H9 (cell line): ENCODE results near the gene H6PD. TPM values are rescaled to one million over a fixed set of nuclear protein-coding genes. Genes with fewer than 3 reads are reported as not detected.

ENCODE experiments used
- DNase-seq: peaks from one replicate; pipeline ENCODE4 v3.0.0-alpha.2; 2017
- H2AFZ ChIP-seq: one replicate; pipeline ENCODE4 v1.6.1; 2013; ENCODE audit warnings: mild to moderate bottlenecking, low read length, control low read depth, moderate library complexity
- H2AK5ac ChIP-seq: 2 replicates; pipeline ENCODE4 v1.6.1; 2013; ENCODE audit warnings: low read length, control low read depth, mixed read lengths; ENCODE audit not compliant: insufficient read length
- H2BK120ac ChIP-seq: one replicate; pipeline ENCODE4 v1.6.1; 2013; ENCODE audit warnings: low read depth, mild to moderate bottlenecking, low read length, control low read depth, inconsistent platforms; ENCODE audit not compliant: poor library complexity, severe bottlenecking
- H2BK12ac ChIP-seq: 2 replicates; pipeline ENCODE4 v1.6.1; 2013; ENCODE audit warnings: low read length, control low read depth, mixed read lengths, low read depth; ENCODE audit not compliant: insufficient read length
- H2BK15ac ChIP-seq: 2 replicates; pipeline ENCODE4 v1.6.1; 2013; ENCODE audit warnings: low read depth, low read length, control low read depth
- H2BK20ac ChIP-seq: one replicate; pipeline ENCODE4 v1.6.1; 2013; ENCODE audit warnings: low read depth, mild to moderate bottlenecking, low read length, control low read depth, inconsistent platforms; ENCODE audit not compliant: poor library complexity, severe bottlenecking
- H2BK5ac ChIP-seq: 2 replicates; pipeline ENCODE4 v1.6.1; 2013; ENCODE audit warnings: low read length, control low read depth, mixed read lengths; ENCODE audit not compliant: insufficient read length
- H3K14ac ChIP-seq: 2 replicates; pipeline ENCODE4 v1.6.1; 2013; ENCODE audit warnings: low read length, control low read depth; ENCODE audit not compliant: insufficient read depth
- H3K18ac ChIP-seq: 2 replicates; pipeline ENCODE4 v1.6.1; 2013; ENCODE audit warnings: low read depth, mild to moderate bottlenecking, mixed read lengths, low read length, control low read depth; ENCODE audit not compliant: insufficient read length
- H3K23ac ChIP-seq: 2 replicates; pipeline ENCODE4 v1.6.1; 2013; ENCODE audit warnings: low read length, control low read depth, mixed read lengths, low read depth; ENCODE audit not compliant: insufficient read length
- H3K23me2 ChIP-seq: 2 replicates; pipeline ENCODE4 v1.6.1; 2013; ENCODE audit warnings: low read depth, mild to moderate bottlenecking, mixed read lengths, low read length, control low read depth; ENCODE audit not compliant: insufficient read length, poor library complexity, severe bottlenecking
- H3K27ac ChIP-seq: 2 replicates; pipeline ENCODE4 v1.5.1; 2013; ENCODE audit warnings: low read length, control low read depth, mixed read lengths, low read depth; ENCODE audit not compliant: insufficient read length
- H3K27me3 ChIP-seq: 2 replicates; pipeline ENCODE4 v1.6.1; 2013; ENCODE audit warnings: low read length, control low read depth, inconsistent platforms; ENCODE audit not compliant: insufficient read depth
- H3K4ac ChIP-seq: 2 replicates; pipeline ENCODE4 v1.6.1; 2013; ENCODE audit warnings: low read depth, mild to moderate bottlenecking, control low read depth, inconsistent platforms, low read length, moderate library complexity
- H3K4me1 ChIP-seq: 2 replicates; pipeline ENCODE4 v1.6.1; 2013; ENCODE audit warnings: low read length, control low read depth, inconsistent platforms; ENCODE audit not compliant: insufficient read depth
- H3K4me2 ChIP-seq: 2 replicates; pipeline ENCODE4 v1.6.1; 2013; ENCODE audit warnings: low read length, control low read depth, mixed read lengths; ENCODE audit not compliant: insufficient read length, insufficient read depth
- H3K56ac ChIP-seq: 2 replicates; pipeline ENCODE4 v1.6.1; 2013; ENCODE audit warnings: low read depth, mild to moderate bottlenecking, mixed read lengths, low read length, control low read depth; ENCODE audit not compliant: insufficient read length
- H3K79me1 ChIP-seq: 2 replicates; pipeline ENCODE4 v1.6.1; 2013; ENCODE audit warnings: low read depth, mild to moderate bottlenecking, moderate library complexity, low read length, control low read depth, inconsistent platforms; ENCODE audit not compliant: insufficient read depth, poor library complexity, severe bottlenecking
- H3K79me2 ChIP-seq: 2 replicates; pipeline ENCODE4 v1.6.1; 2013; ENCODE audit warnings: low read length, control low read depth, inconsistent platforms; ENCODE audit not compliant: insufficient read depth
- H3K9ac ChIP-seq: 2 replicates; pipeline ENCODE4 v1.6.1; 2013; ENCODE audit warnings: low read length, control low read depth, mixed read lengths; ENCODE audit not compliant: insufficient read length; ENCODE audit errors: extremely low read depth
- H3K9me3 ChIP-seq: one replicate; pipeline ENCODE4 v1.6.1; 2013; ENCODE audit warnings: low read depth, low read length, inconsistent platforms; ENCODE audit not compliant: control insufficient read depth
- H3T11ph ChIP-seq: one replicate; pipeline ENCODE4 v1.6.1; 2013; ENCODE audit warnings: mild to moderate bottlenecking, low read length, control low read depth, inconsistent platforms
- H4K20me1 ChIP-seq: one replicate; pipeline ENCODE4 v1.6.1; 2013; ENCODE audit not compliant: control insufficient read depth, insufficient read length, insufficient read depth
- H4K5ac ChIP-seq: 2 replicates; pipeline ENCODE4 v1.6.1; 2013; ENCODE audit warnings: low read depth, mild to moderate bottlenecking, mixed read lengths, low read length, control low read depth; ENCODE audit not compliant: insufficient read length
- H4K8ac ChIP-seq: replicated peaks from 2 replicates; pipeline ENCODE4 v1.6.1; 2013; ENCODE audit warnings: low read length, control low read depth, mixed read lengths, low read depth; ENCODE audit not compliant: insufficient read length
- H4K91ac ChIP-seq: 2 replicates; pipeline ENCODE4 v1.6.1; 2013; ENCODE audit warnings: low read depth, mild to moderate bottlenecking, moderate library complexity, mixed read lengths, low read length, control low read depth; ENCODE audit not compliant: insufficient read length
- H3K27ac Mint-ChIP-seq, 3 experiments: 2 replicates in 2 of 3; 3 replicates in 1 of 3; pipeline ENCODE4 v1.8.0; 2020 to 2021; ENCODE audit warnings: mixed read lengths in 3 of 3, mild to moderate bottlenecking in 1 of 3, moderate library complexity in 1 of 3
- H3K27me3 Mint-ChIP-seq: 2 replicates; pipeline ENCODE4 v1.8.0; 2021; ENCODE audit warnings: low read depth, mild to moderate bottlenecking, moderate library complexity, mixed read lengths
- H3K36me3 Mint-ChIP-seq, 3 experiments: 2 replicates in 2 of 3; 3 replicates in 1 of 3; pipeline ENCODE4 v1.8.0; 2020 to 2021; ENCODE audit warnings: low read depth in 3 of 3, mixed read lengths in 3 of 3; ENCODE audit not compliant: insufficient read depth in 1 of 3
- H3K4me1 Mint-ChIP-seq, 2 experiments: 2 replicates each; pipeline ENCODE4 v1.8.0; 2020; ENCODE audit warnings: mixed read lengths in 2 of 2
- H3K4me3 Mint-ChIP-seq, 2 experiments: 2 replicates in 1 of 2; 3 replicates in 1 of 2; pipeline ENCODE4 v1.8.0; 2020 to 2021; ENCODE audit warnings: mild to moderate bottlenecking in 2 of 2, mixed read lengths in 2 of 2, moderate library complexity in 1 of 2
- H3K9me3 Mint-ChIP-seq, 2 experiments: 2 replicates in 1 of 2; 3 replicates in 1 of 2; pipeline ENCODE4 v1.8.0; 2020; ENCODE audit warnings: mild to moderate bottlenecking in 2 of 2, mixed read lengths in 2 of 2, moderate library complexity in 1 of 2
- WGBS: extraction: QIAGEN DNeasy Blood & Tissue Kit; methylation state at CpG from one replicate; pipeline ENCODE4 v1.1.7; 2013; ENCODE audit warnings: missing lambda C conversion rate, low lambda C conversion rate, mixed read lengths; ENCODE audit not compliant: insufficient read length; ENCODE audit errors: extremely low coverage; 5-methylcytosine and 5-hydroxymethylcytosine counted together
- total RNA-seq: library from RNA; stranded (reverse); gene quantifications from 2 replicates; pipeline ENCODE4 v1.2.1, GENCODE V29; 2021
- TF ChIP-seq, protein P1 (sequence below): fragments of 200-600 bp; sonication (generic); conservative IDR thresholded peaks from 3 replicates; pipeline ENCODE4 v1.8.0; 2021; ENCODE audit warnings: antibody characterized with exemption, mild to moderate bottlenecking

Gene H6PD
- total RNA-seq, 1 experiment from 2014 or later = 7.9 TPM

- TF ChIP-seq, protein P1, sequence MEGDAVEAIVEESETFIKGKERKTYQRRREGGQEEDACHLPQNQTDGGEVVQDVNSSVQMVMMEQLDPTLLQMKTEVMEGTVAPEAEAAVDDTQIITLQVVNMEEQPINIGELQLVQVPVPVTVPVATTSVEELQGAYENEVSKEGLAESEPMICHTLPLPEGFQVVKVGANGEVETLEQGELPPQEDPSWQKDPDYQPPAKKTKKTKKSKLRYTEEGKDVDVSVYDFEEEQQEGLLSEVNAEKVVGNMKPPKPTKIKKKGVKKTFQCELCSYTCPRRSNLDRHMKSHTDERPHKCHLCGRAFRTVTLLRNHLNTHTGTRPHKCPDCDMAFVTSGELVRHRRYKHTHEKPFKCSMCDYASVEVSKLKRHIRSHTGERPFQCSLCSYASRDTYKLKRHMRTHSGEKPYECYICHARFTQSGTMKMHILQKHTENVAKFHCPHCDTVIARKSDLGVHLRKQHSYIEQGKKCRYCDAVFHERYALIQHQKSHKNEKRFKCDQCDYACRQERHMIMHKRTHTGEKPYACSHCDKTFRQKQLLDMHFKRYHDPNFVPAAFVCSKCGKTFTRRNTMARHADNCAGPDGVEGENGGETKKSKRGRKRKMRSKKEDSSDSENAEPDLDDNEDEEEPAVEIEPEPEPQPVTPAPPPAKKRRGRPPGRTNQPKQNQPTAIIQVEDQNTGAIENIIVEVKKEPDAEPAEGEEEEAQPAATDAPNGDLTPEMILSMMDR = no peak
- Histone ChIP-seq H3K79me2 (no peaks in the 10 kb centered on the region), H4K20me1 (no peaks in the 10 kb centered on the region), H3K9me3 (no peaks in the 10 kb centered on the region), H3K23me2 (peaks cover 4% of the 10 kb centered on the region), H2BK15ac (no peak overlapping the region), H4K8ac (no peak overlapping the region), H4K5ac (no peak overlapping the region), H2BK12ac (no peak overlapping the region), H3K4me1 (no peaks in the 10 kb centered on the region), H3K4me2 (peak overlapping the region; percentile 58), H3K14ac (no peak overlapping the region), H3K23ac (no peak overlapping the region), H2BK120ac (no peak overlapping the region), H2AK5ac (no peak overlapping the region), H2BK5ac (no peak overlapping the region), H3K9ac (no peak overlapping the region), H3K27me3 (no peaks in the 10 kb centered on the region), H4K91ac (no peak overlapping the region), H3K18ac (no peak overlapping the region), H2BK20ac (no peak overlapping the region), H3T11ph (no peak overlapping the region), H3K56ac (no peak overlapping the region), H3K79me1 (no peaks in the 10 kb centered on the region), H3K4ac (no peak overlapping the region), H3K27ac (no peak overlapping the region), H2AFZ (no peak overlapping the region)
- H3K9me3 Mint-ChIP-seq = no peaks in the 10 kb centered on the region
- no CpG with 5 or more reads among the region's 3 CpGs for WGBS
- no peaks in the 10 kb centered on the region for H3K36me3 Mint-ChIP-seq
- peaks cover 8 to 19% of the 10 kb centered on the region in 2 experiments for H3K4me1 Mint-ChIP-seq
- peaks cover 8% of the 10 kb centered on the region for H3K27me3 Mint-ChIP-seq
- no peak overlapping the region for H3K27ac Mint-ChIP-seq
- peak overlapping the region; percentile 85 to 88 for H3K4me3 Mint-ChIP-seq
- no peak for DNase-seq
Observed at GRCh38 chr1:9233942-9234222, 692 bp upstream of the H6PD start.
